Mucosa of gallbladder (tissue), 1 donor: ENCODE data around the gene FGGY. TPM values are rescaled to one million over a fixed set of nuclear protein-coding genes. Genes with fewer than 3 reads are reported as not detected.
"Not testable (repeated sequence)": the region's sequence is repeated elsewhere in the genome, so short reads cannot be mapped to it uniquely, and the experiment has no call there.

Experiments
- DNase-seq: peaks from one replicate; pipeline ENCODE4 v3.0.0-alpha.2; 2020; ENCODE audit warnings: low spot score
- total RNA-seq: library from RNA; stranded (reverse); gene quantifications from one replicate; pipeline ENCODE4 v1.2.1, GENCODE V29; 2021
- donor health status: DM: no; HTN: no; CAD: no.

Gene FGGY
- total RNA-seq, 1 donor from 2014 or later: 36.4 TPM

GRCh38 chr1:59350521-59350920 lies 53.6 kb downstream of the FGGY start:
- DNase-seq: no peak

- no peak for DNase-seq
Measured at GRCh38 chr1:59352065-59352464, 55.2 kb downstream of the FGGY start.

- no peak for DNase-seq
Measured at GRCh38 chr1:59353453-59353852, 56.6 kb downstream of the FGGY start.

GRCh38 chr1:59354239-59354638 lies 57.3 kb downstream of the FGGY start:
- not testable (repeated sequence) for DNase-seq

- DNase-seq: no peak
Measured at GRCh38 chr1:59354709-59355337, 57.9 kb downstream of the FGGY start.

- DNase-seq: no peak
Measured at GRCh38 chr1:59355361-59355760, 58.5 kb downstream of the FGGY start.

GRCh38 chr1:59356627-59357026 lies 59.7 kb downstream of the FGGY start:
- no peak for DNase-seq

- no peak for DNase-seq
Measured at GRCh38 chr1:59357645-59358320, 60.9 kb downstream of the FGGY start.

- no peak for DNase-seq
Measured at GRCh38 chr1:59359325-59359724, 62.4 kb downstream of the FGGY start.

- DNase-seq: no peak
Measured at GRCh38 chr1:59360170-59360569, 63.3 kb downstream of the FGGY start.

GRCh38 chr1:59360729-59361128 lies 63.8 kb downstream of the FGGY start:
- DNase-seq: no peak

GRCh38 chr1:59361766-59362165 lies 64.9 kb downstream of the FGGY start:
- DNase-seq: no peak

GRCh38 chr1:59364037-59364436 lies 67.1 kb downstream of the FGGY start:
- DNase-seq: no peak

- DNase-seq: no peak
Measured at GRCh38 chr1:59366346-59366745, 69.5 kb downstream of the FGGY start.

GRCh38 chr1:59367301-59368007 lies 70.6 kb downstream of the FGGY start:
- DNase-seq: peak; percentile 29

GRCh38 chr1:59368008-59368670 lies 71.2 kb downstream of the FGGY start:
- no peak for DNase-seq

GRCh38 chr1:59375321-59376220 lies 78.7 kb downstream of the FGGY start:
- no peak for DNase-seq

GRCh38 chr1:59377350-59377904 lies 80.5 kb downstream of the FGGY start:
- no peak for DNase-seq

GRCh38 chr1:59378621-59379370 lies 81.9 kb downstream of the FGGY start:
- no peak for DNase-seq

GRCh38 chr1:59379371-59379728 lies 82.5 kb downstream of the FGGY start:
- DNase-seq: no peak
